HG02623 (cell line): ENCODE measurements around the gene TPPP.

Experiments
- ATAC-seq: cut with Tn5 transposase; IDR thresholded peaks from one replicate; pipeline ENCODE4 v1.9.1; 2021; ENCODE audit warnings: moderate library complexity; ENCODE audit not compliant: unreplicated experiment

TPPP gene

GRCh38 chr5:610744-611730 lies 82.1 kb downstream of the TPPP start:
- no peak for ATAC-seq

GRCh38 chr5:610011-610743 lies 83.0 kb downstream of the TPPP start:
- no peak for ATAC-seq
